WTC11 (cell line): Measurements from ENCODE around the gene RSPH9. TPM values are rescaled to one million over a fixed set of nuclear protein-coding genes. Genes with fewer than 3 reads are reported as not detected.

Source experiments
- ATAC-seq: fragments of 200-7000 bp; cut with Tn5 transposase; 2 replicates; pipeline ENCODE4 v1.10.0; 2021; ENCODE audit warnings: mild to moderate bottlenecking, moderate library complexity
- CTCF ChIA-PET: fragments of 300-600 bp; sonication (Branson Sonifier 250); formaldehyde crosslinking; loops from one replicate; lab custom pipeline; 2021; ENCODE audit warnings: antibody characterized with exemption; lab: Charles Lee
- POLR2A ChIA-PET: fragments of 350-600 bp; sonication (Branson Sonifier 250); formaldehyde crosslinking; loops from one replicate; lab custom pipeline; 2021; ENCODE audit warnings: antibody characterized with exemption; lab: Charles Lee
- DNase-seq: peaks from one replicate; pipeline ENCODE4 v3.0.0; 2021; ENCODE audit warnings: low spot score
- H3K27ac Mint-ChIP-seq: 2 replicates; pipeline ENCODE4 v1.8.0; 2021; ENCODE audit warnings: mixed read lengths
- H3K27me3 Mint-ChIP-seq: 2 replicates; pipeline ENCODE4 v1.8.0; 2021; ENCODE audit warnings: low read depth, mild to moderate bottlenecking, moderate library complexity, mixed read lengths
- H3K36me3 Mint-ChIP-seq: 2 replicates; pipeline ENCODE4 v1.8.0; 2021; ENCODE audit warnings: mixed read lengths
- H3K4me1 Mint-ChIP-seq: 2 replicates; pipeline ENCODE4 v1.8.0; 2022; ENCODE audit warnings: mixed read lengths
- H3K4me3 Mint-ChIP-seq: 2 replicates; pipeline ENCODE4 v1.8.0; 2021; ENCODE audit warnings: mild to moderate bottlenecking, moderate library complexity, mixed read lengths
- H3K9me3 Mint-ChIP-seq: 2 replicates; pipeline ENCODE4 v1.8.0; 2021; ENCODE audit warnings: mixed read lengths
- ATF1 ChIP-seq: sonication (generic); formaldehyde crosslinking; IDR thresholded peaks from 2 replicates; pipeline ENCODE4 v1.8.1; 2023; ENCODE audit warnings: mild to moderate bottlenecking, moderate library complexity, missing genetic modification reagents
- CBFB ChIP-seq: sonication (generic); formaldehyde crosslinking; IDR thresholded peaks from 2 replicates; pipeline ENCODE4 v1.8.1; 2022; ENCODE audit warnings: mild to moderate bottlenecking, low read depth, missing genetic modification reagents
- CREB1 ChIP-seq: sonication (generic); formaldehyde crosslinking; IDR thresholded peaks from 2 replicates; pipeline ENCODE4 v1.8.0; 2023; ENCODE audit warnings: mild to moderate bottlenecking, missing genetic modification reagents
- CREM ChIP-seq: sonication (generic); formaldehyde crosslinking; IDR thresholded peaks from 2 replicates; pipeline ENCODE4 v1.8.1; 2022; ENCODE audit warnings: mild to moderate bottlenecking, missing genetic modification reagents, moderate library complexity
- ELF4 ChIP-seq: sonication (generic); formaldehyde crosslinking; IDR thresholded peaks from 2 replicates; pipeline ENCODE4 v1.8.1; 2022; ENCODE audit warnings: low read depth, mild to moderate bottlenecking, moderate library complexity, missing genetic modification reagents
- EMX1 ChIP-seq: fragments of 250-450 bp; sonication (Bioruptor Pico); IDR thresholded peaks from 2 replicates; pipeline ENCODE4 v1.8.0; 2021; ENCODE audit warnings: mild to moderate bottlenecking
- GRHL2 ChIP-seq: fragments of 250-450 bp; sonication (Bioruptor Pico); IDR thresholded peaks from 2 replicates; pipeline ENCODE4 v1.8.0; 2022; ENCODE audit warnings: mild to moderate bottlenecking, moderate library complexity; ENCODE audit not compliant: insufficient replicate concordance, severe bottlenecking
- GTF2I ChIP-seq: fragments of 250-450 bp; sonication (Bioruptor Pico); conservative IDR thresholded peaks from 2 replicates; pipeline ENCODE4 v1.4.0; 2021; ENCODE audit warnings: mild to moderate bottlenecking
- MLX ChIP-seq: sonication (generic); formaldehyde crosslinking; IDR thresholded peaks from 2 replicates; pipeline ENCODE4 v1.8.1; 2023; ENCODE audit warnings: mild to moderate bottlenecking, missing genetic modification reagents, moderate library complexity
- NR2C2 ChIP-seq: sonication (generic); formaldehyde crosslinking; IDR thresholded peaks from 2 replicates; pipeline ENCODE4 v1.8.0; 2022; ENCODE audit warnings: mild to moderate bottlenecking, missing genetic modification reagents
- NR3C1 ChIP-seq: sonication (generic); formaldehyde crosslinking; conservative IDR thresholded peaks from 2 replicates; pipeline ENCODE4 v1.8.1; 2023; ENCODE audit warnings: low read depth, mild to moderate bottlenecking, missing genetic modification reagents
- OVOL2 ChIP-seq: fragments of 250-450 bp; sonication (Bioruptor Pico); IDR thresholded peaks from 2 replicates; pipeline ENCODE4 v1.9.0; 2021; ENCODE audit warnings: mild to moderate bottlenecking, borderline replicate concordance
- PRRX2 ChIP-seq: fragments of 250-450 bp; sonication (Bioruptor Pico); IDR thresholded peaks from 2 replicates; pipeline ENCODE4 v1.8.0; 2021; ENCODE audit warnings: mild to moderate bottlenecking
- SMAD4 ChIP-seq: sonication (generic); formaldehyde crosslinking; IDR thresholded peaks from 2 replicates; pipeline ENCODE4 v1.8.0; 2022; ENCODE audit warnings: mild to moderate bottlenecking, missing genetic modification reagents
- SOX15 ChIP-seq: fragments of 250-450 bp; sonication (Bioruptor Pico); IDR thresholded peaks from 2 replicates; pipeline ENCODE4 v1.9.0; 2021; ENCODE audit warnings: mild to moderate bottlenecking
- SP1 ChIP-seq: sonication (generic); formaldehyde crosslinking; conservative IDR thresholded peaks from 2 replicates; pipeline ENCODE4 v1.8.1; 2022; ENCODE audit warnings: missing genetic modification reagents
- STAT6 ChIP-seq: sonication (generic); formaldehyde crosslinking; conservative IDR thresholded peaks from 2 replicates; pipeline ENCODE4 v1.8.1; 2023; ENCODE audit warnings: mild to moderate bottlenecking, low read depth, missing genetic modification reagents, moderate library complexity
- TCF7 ChIP-seq: sonication (generic); formaldehyde crosslinking; IDR thresholded peaks from 2 replicates; pipeline ENCODE4 v1.8.0; 2022; ENCODE audit warnings: mild to moderate bottlenecking, low read depth, missing genetic modification reagents, moderate library complexity
- ZBTB21 ChIP-seq: sonication (generic); formaldehyde crosslinking; IDR thresholded peaks from 2 replicates; pipeline ENCODE4 v1.8.1; 2023; ENCODE audit warnings: mild to moderate bottlenecking, missing genetic modification reagents, borderline replicate concordance
- ZNF121 ChIP-seq: sonication (generic); formaldehyde crosslinking; IDR thresholded peaks from 2 replicates; pipeline ENCODE4 v1.8.0; 2023; ENCODE audit warnings: missing genetic modification reagents
- ZNF232 ChIP-seq: sonication (generic); formaldehyde crosslinking; IDR thresholded peaks from 2 replicates; pipeline ENCODE4 v1.8.0; 2022; ENCODE audit warnings: mild to moderate bottlenecking, missing genetic modification reagents
- ZNF671 ChIP-seq: fragments of 250-450 bp; sonication (Bioruptor Pico); IDR thresholded peaks from 2 replicates; pipeline ENCODE4 v1.8.0; 2021; ENCODE audit warnings: mild to moderate bottlenecking
- total RNA-seq: library from RNA; stranded (reverse); gene quantifications from 3 replicates; pipeline ENCODE4 v1.2.3, GENCODE V29; 2021
- TF ChIP-seq, protein P1 (sequence below): sonication (generic); formaldehyde crosslinking; IDR thresholded peaks from 2 replicates; pipeline ENCODE4 v1.8.0; 2022; ENCODE audit warnings: mild to moderate bottlenecking, missing genetic modification reagents
- TF ChIP-seq, protein P2 (sequence below): fragments of 250-450 bp; sonication (Bioruptor Pico); conservative IDR thresholded peaks from 2 replicates; pipeline ENCODE4 v1.9.0; 2021; ENCODE audit warnings: mild to moderate bottlenecking
- TF ChIP-seq, protein P3 (sequence below): sonication (generic); formaldehyde crosslinking; IDR thresholded peaks from 2 replicates; pipeline ENCODE4 v1.8.1; 2022; ENCODE audit warnings: mild to moderate bottlenecking, missing genetic modification reagents, moderate library complexity, borderline replicate concordance
- TF ChIP-seq, protein P4 (sequence below): sonication (generic); formaldehyde crosslinking; IDR thresholded peaks from 2 replicates; pipeline ENCODE4 v1.8.1; 2022; ENCODE audit warnings: missing genetic modification reagents, borderline replicate concordance

RSPH9 gene
- total RNA-seq, 1 experiment from 2014 or later = 0.35 TPM

DNA sequence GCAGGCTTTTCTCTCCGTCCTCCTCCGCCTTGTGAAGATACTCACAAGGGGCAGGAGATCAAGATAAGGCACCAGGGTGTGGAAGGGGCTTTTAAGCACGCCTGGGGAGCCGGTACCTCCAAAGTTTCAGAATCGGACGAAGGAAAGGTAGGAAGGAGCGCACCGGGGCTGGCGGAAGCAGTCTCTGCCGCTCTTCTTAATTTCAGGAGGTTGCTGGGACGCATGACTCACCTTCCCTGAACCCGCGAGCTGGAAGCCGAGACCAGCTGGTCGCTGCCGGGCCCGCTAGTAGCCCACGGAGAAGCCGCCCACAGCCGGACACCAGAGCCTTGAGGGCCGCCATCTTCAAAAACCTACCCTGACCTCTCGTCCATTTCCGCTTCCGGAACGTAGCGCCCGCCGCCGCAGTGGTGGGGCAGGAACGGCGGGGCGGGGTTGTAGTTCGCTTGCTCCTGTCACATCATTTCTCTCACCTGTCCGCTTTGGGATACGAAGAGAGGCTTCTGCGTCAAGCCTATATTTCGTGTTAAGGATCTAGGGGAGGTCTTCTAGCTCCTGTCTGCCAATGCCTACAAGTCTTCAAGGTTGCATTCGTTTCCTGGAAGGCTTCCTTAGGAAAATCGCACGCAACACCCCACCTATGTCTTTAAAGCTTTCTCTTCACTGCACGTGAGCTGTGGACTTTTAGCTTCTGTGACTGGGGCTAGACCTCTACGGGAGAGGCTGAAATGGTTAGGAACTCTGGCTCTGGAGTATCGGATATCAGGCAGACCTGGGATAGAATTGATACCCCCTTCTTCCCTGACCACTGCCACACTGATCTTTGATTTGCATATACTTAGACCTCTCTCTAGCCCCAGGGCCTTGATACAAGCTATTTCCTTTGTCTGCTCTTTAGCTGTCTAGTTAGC lies 42.9 kb downstream of the RSPH9 start, which contains the start of gene MRPS18A (continued):
- TF ChIP-seq SMAD4 = no peak
- no peak for TF ChIP-seq EMX1 (CRISPR knock-in tag)
- TF ChIP-seq, protein P1, sequence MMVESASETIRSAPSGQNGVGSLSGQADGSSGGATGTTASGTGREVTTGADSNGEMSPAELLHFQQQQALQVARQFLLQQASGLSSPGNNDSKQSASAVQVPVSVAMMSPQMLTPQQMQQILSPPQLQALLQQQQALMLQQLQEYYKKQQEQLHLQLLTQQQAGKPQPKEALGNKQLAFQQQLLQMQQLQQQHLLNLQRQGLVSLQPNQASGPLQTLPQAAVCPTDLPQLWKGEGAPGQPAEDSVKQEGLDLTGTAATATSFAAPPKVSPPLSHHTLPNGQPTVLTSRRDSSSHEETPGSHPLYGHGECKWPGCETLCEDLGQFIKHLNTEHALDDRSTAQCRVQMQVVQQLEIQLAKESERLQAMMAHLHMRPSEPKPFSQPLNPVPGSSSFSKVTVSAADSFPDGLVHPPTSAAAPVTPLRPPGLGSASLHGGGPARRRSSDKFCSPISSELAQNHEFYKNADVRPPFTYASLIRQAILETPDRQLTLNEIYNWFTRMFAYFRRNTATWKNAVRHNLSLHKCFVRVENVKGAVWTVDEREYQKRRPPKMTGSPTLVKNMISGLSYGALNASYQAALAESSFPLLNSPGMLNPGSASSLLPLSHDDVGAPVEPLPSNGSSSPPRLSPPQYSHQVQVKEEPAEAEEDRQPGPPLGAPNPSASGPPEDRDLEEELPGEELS (CRISPR knock-in tag) = no peak
- TF ChIP-seq STAT6 (CRISPR knock-in tag) = no peak
- TF ChIP-seq ZBTB21 = no peak
- TF ChIP-seq MLX (CRISPR knock-in tag) = no peak
- TF ChIP-seq ZNF121 (CRISPR knock-in tag) = no peak
- no peak for TF ChIP-seq TCF7 (CRISPR knock-in tag)
- TF ChIP-seq, protein P2, sequence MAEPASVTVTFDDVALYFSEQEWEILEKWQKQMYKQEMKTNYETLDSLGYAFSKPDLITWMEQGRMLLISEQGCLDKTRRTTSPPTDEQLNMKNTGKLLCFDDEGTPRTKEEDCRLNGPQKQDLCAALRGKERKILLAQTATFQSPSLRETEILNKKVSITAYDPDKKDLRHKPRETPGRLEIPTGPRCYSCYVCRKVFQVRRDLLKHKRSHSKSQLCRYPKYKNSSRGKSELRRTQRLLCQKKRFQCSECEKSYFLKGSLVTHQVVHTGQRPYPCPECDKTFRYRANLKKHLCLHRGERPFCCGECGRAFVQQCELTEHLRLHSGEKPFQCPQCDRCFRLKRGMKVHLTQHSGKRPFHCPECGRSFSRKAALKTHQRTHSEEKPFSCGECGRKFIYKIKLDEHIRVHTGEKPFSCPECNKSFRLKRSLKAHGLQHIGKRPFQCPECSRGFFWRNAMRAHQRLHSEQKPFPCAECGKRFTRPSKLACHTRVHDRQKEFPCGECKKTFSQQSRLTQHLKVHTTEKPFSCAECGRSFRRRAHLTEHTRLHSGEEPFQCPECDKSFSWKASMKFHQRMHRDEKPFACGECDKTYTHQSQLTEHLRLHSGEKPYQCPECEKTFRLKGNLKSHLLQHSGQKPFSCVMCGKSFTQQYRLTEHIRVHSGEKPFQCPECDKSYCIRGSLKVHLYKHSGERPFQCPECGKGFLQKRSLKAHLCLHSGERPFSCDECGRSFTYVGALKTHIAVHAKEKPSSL (CRISPR knock-in tag) = no peak
- TF ChIP-seq ATF1 (CRISPR knock-in tag) = no peak
- TF ChIP-seq, protein P3, sequence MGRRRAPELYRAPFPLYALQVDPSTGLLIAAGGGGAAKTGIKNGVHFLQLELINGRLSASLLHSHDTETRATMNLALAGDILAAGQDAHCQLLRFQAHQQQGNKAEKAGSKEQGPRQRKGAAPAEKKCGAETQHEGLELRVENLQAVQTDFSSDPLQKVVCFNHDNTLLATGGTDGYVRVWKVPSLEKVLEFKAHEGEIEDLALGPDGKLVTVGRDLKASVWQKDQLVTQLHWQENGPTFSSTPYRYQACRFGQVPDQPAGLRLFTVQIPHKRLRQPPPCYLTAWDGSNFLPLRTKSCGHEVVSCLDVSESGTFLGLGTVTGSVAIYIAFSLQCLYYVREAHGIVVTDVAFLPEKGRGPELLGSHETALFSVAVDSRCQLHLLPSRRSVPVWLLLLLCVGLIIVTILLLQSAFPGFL = no peak
- peak; percentile 82 for TF ChIP-seq NR2C2
- TF ChIP-seq ZNF671 = no peak

GRCh38 chr6:43689421-43689820 lies 44.6 kb downstream of the RSPH9 start:
- ChIA-PET POLR2A (no interaction called here), CTCF (interaction anchor here (0.6 to 1.7 kb wide), 3 partner anchors 9 to 79 kb away, joined by 3 to 6 read pairs (median 3); no protein-coding TSS in a partner anchor)
- Mint-ChIP-seq H3K36me3 (no peaks in the 10 kb centered on the region), H3K9me3 (no peaks in the 10 kb centered on the region), H3K4me3 (no peak overlapping the region), H3K27me3 (no peaks in the 10 kb centered on the region), H3K27ac (no peak overlapping the region), H3K4me1 (peaks cover 18% of the 10 kb centered on the region)
- DNase-seq = no peak
- ATAC-seq = no peak
- TF ChIP-seq ZNF232 (CRISPR knock-in tag) (no peak), PRRX2 (CRISPR knock-in tag) (no peak), ELF4 (CRISPR knock-in tag) (no peak), SP1 (CRISPR knock-in tag) (no peak), MLX (CRISPR knock-in tag) (no peak), GRHL2 (CRISPR knock-in tag) (no peak), NR3C1 (CRISPR knock-in tag) (no peak), GTF2I (CRISPR knock-in tag) (no peak), CBFB (CRISPR knock-in tag) (no peak), CREB1 (CRISPR knock-in tag) (no peak), SOX15 (CRISPR knock-in tag) (no peak), OVOL2 (CRISPR knock-in tag) (no peak), CREM (CRISPR knock-in tag) (no peak)
- TF ChIP-seq, protein P4, sequence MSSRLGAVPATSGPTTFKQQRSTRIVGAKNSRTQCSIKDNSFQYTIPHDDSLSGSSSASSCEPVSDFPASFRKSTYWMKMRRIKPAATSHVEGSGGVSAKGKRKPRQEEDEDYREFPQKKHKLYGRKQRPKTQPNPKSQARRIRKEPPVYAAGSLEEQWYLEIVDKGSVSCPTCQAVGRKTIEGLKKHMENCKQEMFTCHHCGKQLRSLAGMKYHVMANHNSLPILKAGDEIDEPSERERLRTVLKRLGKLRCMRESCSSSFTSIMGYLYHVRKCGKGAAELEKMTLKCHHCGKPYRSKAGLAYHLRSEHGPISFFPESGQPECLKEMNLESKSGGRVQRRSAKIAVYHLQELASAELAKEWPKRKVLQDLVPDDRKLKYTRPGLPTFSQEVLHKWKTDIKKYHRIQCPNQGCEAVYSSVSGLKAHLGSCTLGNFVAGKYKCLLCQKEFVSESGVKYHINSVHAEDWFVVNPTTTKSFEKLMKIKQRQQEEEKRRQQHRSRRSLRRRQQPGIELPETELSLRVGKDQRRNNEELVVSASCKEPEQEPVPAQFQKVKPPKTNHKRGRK (CRISPR knock-in tag) = no peak
